HEK293T (cell line): ENCODE data around the gene MYO9A.

ENCODE experiments used
- BHLHE40 ChIP-seq: fragments of 450-650 bp; IDR thresholded peaks from 2 replicates; pipeline ENCODE4 v1.6.1; 2016; ENCODE audit warnings: mild to moderate bottlenecking, moderate library complexity, borderline replicate concordance
- ELF4 ChIP-seq: fragments of 450-650 bp; IDR thresholded peaks from 2 replicates; pipeline ENCODE4 v1.6.1; 2017; ENCODE audit warnings: antibody characterized with exemption
- FOXK2 ChIP-seq: fragments of 450-650 bp; IDR thresholded peaks from 2 replicates; pipeline ENCODE4 v1.6.1; 2016; ENCODE audit warnings: mild to moderate bottlenecking
- FOXM1 ChIP-seq: fragments of 450-650 bp; IDR thresholded peaks from 2 replicates; pipeline ENCODE4 v1.6.1; 2017; ENCODE audit warnings: mild to moderate bottlenecking, borderline replicate concordance
- L3MBTL2 ChIP-seq: fragments of 450-650 bp; conservative IDR thresholded peaks from 2 replicates; pipeline ENCODE4 v1.6.1; 2016; ENCODE audit warnings: mild to moderate bottlenecking
- NFRKB ChIP-seq: fragments of 450-650 bp; IDR thresholded peaks from 2 replicates; pipeline ENCODE4 v1.6.1; 2016; ENCODE audit warnings: mild to moderate bottlenecking, moderate library complexity
- SP1 ChIP-seq: fragments of 450-650 bp; IDR thresholded peaks from 2 replicates; pipeline ENCODE4 v1.6.1; 2017
- ZNF384 ChIP-seq: fragments of 450-650 bp; IDR thresholded peaks from 2 replicates; pipeline ENCODE4 v1.6.1; 2016

GRCh38 chr15:71798641-71799040, 319.3 kb downstream of the MYO9A start:
- TF ChIP-seq NFRKB (no peak), ZNF384 (no peak), ELF4 (no peak), FOXM1 (no peak), L3MBTL2 (no peak), SP1 (no peak), BHLHE40 (no peak), FOXK2 (no peak)
